COLO668 (cell line): Measurements from ENCODE around the gene STK40.

Experiments
- DNase-seq: peaks from one replicate; lab custom pipeline; 2025; ENCODE audit not compliant: unreplicated experiment; lab: John Stamatoyannopoulos, UW

The STK40 gene

DNA sequence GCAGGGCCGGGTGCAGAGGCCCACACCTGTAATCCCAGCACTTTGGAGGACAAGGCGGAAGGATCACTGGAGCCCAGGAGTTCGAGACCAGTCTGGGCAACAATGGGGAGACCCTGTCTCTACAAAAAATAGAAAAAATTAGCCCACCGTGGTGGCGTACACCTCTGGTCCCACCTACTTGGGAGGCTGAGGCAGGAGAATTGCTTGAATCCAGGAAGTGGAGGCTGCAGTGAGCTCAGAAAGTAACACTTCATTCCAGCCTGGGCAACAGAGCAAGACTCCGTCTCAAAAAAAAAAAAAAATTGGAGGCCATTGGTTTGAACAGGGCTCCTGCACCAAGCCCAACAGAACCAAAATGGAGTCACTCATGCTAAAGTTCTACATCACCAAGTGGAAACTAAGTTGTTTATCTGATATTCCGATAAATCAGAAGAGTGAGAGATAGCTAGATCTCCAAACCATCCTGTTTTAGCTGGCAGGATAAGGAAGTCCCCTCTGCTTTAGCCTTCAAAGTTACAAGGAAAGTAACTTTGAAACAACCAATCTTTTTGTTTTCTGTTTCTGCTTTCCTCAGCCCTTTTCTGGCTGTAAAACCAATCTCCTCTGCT is 12.8 kb upstream of the STK40 start:
- no peak for DNase-seq

DNA sequence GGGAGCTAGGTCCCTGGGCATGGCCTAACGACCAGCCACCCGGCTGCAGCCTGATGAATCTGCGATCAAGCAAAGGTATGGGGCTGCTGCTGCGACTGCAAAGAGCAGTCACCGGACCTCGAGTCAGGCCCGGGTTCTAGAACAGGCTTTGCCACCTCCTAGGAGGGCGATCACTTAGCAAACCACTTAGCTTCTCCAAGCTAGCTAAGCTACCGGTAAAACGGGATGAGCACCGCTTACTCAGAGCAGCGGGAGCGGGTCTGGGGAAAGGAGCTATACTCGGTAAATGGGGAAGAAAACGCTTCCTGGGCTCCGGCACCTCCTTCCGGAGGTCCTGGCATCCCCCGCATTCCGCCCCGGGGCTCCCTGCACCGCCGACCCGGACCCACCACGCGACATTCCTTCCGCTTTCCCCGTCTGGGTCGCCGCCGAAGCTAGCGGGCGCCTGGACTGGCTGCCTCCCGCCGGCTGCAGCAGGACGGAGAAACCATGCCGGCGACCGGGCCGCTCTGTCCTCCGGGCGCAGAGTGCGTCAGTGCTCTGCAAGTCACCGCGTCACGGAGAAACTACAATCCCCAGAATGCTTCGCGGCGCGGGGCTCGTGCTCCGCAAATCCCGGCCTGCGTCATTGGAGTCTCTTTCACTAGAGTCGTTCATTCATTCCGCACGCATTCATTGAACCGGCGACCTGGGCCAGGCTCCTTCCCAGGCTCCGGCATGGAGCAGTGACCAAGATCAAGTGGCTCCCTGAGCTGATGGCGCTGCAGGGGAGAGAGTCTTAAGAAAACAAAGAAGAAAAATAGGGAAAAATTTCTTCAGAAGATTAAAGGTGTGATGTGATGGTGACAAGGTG is 11.9 kb upstream of the STK40 start, which contains the start of gene LSM10:
TSS of gene LSM10 (minus strand) at position 531 of the 853 bp plus-strand sequence. CDS start 3,779 bp downstream, outside the sequence.
- peak; percentile 99 for DNase-seq

DNA sequence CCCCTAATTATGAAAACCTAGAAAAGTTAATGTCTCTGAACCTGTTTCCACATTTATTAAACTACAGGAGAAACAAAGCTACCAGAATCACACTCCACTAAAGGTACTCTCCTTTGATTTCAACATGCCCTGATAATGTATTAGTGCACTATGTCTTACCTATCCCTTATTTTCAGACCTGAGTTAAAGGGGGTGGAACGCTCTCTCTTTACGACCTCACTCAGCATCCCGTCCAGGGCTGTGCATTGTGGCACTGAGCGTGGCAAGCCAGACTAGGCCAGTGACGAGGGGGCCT is 11.3 kb upstream of the STK40 start:
- no peak for DNase-seq

DNA sequence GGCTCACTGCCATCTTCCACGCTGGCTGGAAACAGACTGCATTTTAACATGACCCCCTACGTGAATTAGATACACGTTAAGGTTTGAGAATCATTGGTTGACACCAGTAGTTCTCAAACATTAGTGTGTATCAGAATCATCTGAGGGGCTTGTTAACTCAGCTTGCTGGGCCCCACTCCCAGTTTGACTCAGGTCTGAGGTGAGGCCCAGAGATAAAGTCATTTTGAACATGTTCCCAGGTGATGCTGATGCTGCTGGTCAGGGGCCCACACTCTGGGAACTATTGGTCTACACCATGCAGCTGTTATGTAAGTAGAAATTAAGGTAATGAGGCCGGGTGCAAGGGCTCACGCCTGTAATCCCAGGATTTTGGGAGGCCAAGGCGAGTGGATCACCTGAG is 10.6 kb upstream of the STK40 start:
- no peak for DNase-seq

DNA sequence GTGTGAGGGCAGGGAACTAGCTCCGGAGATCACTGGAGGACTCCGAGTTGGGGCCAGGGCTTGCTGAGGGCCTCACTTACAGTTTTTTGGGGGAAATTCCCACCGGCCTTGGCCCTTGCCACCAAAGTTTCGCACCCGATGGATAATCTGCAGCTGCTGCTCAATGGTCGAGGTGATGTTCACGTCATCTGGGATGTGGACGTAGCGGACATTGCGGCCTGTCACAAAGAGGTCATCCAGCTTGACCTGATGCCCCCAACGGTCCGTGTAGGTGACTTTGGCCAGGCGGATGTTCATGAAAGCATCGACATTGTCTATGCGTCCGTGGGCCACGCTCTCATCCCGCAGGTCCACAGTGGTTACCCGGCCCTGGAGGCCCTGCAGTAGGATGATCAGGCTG is 8.0 kb upstream of the STK40 start:
- no peak for DNase-seq

DNA sequence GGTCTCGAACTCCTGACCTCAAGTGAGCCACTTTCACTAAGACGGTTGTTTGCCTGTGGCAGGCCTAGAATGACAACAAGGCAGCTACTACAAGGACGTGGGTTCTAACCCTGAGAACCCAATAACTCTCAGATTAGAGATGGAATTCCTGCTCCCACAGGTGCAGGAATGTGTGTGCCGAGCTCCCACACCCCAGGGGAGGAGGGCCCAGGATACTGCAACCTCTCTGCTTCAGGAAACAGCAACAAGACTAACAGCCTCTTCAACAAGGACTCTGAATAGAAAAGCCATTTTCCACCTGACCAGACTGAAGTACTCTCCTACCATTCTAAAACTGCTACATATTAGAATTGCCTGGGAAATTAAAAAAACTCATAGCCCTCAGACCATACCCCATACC is 7.1 kb upstream of the STK40 start:
- no peak for DNase-seq

DNA sequence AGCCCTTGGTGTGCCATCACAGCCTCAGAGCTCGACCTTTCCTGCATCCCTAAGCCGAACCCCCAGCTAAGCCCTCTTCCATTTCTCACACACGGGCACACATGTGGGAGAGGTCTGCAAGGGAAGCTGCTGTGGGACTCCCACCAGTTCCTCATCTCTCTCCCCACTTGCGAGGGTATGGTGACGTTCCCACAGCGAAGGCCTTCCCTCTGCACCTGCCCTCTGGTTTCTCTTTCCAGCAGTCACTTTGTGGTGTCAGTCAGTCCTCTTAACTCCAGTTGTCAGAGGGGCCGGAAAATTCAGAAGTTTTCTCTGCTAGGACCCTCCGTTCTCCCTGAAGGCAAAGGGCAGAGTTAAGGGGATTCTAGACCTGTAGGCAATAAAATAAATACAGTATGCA is 5.5 kb upstream of the STK40 start:
- DNase-seq = no peak

DNA sequence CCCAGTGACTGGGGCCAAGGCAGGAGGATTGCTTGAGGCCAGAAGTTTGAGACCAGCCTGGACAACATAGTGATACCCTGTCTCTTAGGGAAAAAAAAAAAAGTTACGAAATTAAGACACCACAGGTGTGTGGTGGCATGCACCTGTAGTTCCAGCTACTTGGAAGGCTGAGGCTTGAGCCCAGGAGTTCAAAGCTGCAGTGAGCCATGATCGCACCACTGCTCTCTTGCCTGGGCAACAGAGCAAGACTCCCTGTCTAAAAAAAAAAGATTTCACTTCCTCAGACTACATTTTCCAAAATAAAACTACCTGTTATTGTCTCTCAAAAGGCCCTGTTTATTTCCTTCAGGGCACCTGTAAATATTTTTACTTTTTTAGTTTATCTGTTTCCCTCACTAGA is 4.7 kb upstream of the STK40 start:
- DNase-seq = no peak

DNA sequence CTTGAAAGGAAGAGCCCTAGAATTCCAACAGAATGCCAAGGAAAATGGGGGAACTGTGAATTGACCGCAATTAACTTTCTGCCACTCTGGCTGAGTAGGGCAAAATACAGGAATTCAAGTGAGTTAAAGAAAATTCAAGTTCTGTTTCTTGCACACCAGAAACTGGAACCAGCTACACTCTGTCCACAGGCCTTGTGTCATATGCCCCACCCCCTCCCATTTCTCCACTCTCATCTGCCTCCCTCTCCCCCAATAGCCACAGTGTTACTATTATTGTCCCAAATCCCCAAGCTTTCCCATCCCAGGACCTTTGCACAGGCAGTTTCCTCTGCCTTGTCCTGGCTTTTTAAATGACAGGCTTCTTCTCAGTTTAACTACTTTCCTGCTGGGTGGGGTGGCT is 4.3 kb upstream of the STK40 start:
- no peak for DNase-seq

DNA sequence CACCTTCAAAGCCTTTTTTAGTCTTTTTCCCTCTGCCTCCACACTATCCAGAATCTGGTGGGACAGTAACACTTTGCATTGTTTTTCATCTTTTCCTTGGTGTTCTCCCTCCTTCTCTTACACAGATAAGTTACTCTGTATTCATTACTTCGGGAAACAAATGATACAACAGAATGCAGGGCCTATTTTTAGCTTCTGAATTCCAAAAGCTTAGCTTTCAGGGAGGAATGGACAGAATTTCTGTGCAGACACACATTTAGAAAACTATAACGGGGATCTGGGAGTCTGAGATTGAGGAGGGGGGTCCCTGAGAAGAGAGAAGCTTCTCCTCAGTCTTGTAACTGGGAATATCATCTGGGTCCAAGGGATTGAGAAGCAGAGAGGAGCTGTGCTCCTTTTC is 3.5 kb upstream of the STK40 start:
- no peak for DNase-seq

DNA sequence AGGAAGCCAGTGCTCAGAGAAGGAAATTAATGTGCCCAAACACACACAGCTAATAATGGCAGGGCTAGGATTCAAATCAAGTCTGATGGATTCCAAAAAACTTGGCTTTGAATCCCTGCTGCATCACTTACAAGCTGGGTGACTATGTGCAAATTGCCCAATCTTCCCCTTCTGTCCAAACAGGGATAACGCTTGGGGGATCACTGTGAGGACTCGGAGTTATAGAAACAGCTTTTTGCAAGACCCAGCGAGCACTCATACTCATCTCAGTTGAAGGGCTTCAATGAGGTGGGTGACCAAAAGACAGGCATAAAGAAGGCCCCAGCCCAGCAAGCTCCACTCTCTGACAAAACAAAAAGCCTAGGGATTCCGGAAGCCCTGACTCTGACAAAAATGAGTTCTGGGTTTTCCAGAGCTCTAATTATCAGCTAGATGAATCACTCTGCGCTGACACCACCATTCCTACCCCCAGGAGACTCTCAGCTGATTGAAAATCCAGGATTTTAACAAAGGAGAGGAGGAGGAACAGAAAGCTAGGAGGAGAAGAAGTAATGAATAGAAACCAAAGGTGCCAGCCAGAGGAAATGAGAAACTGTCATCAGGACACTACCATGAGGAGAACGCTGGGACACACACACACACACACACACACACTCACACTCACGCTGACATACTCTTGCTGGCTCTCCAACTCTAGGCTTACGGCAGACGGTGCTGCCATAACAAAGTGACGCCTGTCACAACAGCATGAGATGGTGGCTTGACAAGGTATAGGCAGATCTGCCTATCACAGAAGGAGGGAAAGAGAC is 1.6 kb upstream of the STK40 start:
- DNase-seq = no peak

DNA sequence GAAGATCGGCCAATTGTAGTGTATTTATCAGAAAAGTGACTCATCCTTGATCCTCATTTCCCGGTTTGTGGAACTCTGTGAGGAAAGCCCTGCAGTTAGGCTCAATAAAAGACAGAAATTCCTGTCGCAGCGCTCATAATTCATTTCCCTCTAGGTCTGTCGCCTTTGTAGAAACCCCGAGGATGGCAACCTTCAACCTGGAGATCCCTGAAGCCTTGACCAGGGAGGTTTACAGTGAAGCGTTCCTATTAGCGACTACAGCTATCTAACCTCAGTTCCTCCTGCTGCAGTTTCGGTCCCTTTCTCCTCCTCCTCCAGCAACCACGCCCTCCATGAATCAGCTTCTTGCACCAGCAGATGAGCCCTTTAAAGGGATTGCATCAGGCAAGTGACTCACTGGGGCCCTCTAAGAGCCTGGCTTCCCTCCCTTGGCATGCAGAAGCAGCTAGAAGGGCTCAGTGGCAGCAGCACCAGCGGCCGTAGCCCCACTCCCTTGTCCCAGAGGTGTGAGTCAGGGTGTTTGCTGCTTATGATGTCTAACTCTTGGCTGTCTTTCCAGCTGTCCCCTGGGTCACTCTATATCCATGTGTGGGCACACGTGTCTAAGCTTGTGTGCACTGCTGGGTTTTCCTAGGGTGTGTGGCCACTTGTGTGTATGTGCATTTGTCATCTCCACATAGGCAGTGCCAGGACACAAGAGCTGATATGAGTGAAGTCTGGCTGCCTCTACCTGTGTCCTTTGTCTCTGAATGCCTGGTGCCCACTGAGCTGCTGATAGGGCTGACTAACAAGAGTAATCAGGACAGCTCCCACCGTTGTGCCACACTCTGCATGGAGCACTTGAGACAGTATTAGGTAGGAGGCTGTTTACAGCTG is 779 bp upstream of the STK40 start:
- DNase-seq = peak; percentile 85

DNA sequence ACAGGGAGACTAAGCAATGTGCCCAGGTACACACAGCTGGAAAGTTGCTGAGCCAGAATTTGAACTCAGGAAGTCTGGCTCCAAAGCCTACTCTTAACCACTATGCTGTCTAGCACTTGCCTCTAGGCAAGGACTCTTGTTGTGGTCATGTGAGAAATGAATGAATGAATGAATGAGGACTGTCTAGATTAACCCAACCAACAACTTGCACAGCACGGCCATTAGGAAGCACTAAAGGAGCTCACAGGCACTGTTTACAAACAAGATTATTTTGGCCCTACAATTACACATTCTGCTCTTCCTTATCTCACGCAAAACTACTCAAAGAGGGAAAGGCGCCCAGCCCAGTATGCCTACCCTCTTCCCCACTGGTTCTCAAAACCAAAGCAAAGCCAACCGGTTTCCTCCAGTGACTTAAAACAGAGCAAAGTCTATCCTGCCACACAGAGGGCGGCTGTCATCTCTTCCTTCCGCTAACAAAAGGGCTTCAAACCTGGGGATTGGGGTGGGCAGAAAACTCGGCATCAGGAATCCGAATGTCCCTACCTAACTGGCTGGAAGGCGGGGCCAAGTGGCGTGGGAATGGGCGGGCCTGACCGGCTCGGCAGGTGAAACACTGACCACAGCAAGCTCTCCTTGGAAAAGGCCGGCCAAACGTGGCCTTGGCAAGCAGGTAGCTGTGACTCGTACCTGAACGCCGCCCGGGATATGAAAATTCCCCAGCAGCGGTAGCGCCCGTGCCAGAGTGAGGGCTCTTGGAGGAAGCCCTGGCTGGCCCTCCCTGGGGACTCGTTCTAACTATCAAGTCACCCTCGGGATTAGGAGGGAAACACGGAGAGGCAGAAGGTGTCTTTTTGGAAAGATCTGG is 948 bp downstream of the STK40 start:
- peak; percentile 94 for DNase-seq

DNA sequence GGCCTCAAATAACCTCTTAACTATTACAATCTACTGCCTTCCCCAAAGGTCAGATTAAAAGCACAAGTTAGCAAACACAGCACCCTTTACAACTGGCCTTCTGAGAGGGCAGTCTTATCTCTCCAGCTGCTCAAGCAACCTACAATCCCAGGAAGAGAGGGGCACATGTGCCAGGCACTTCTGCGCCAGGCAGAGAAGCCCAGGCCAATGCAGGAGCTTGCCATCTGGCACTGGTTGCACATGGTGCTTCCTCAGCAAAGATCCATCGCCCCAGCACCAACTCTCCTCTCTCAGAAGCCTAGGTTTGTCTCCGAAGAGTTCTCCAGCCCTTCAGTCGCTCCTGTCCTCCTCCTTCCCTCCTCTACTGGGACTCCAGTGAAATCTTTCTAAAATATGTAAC is 2.5 kb downstream of the STK40 start:
- DNase-seq = no peak

DNA sequence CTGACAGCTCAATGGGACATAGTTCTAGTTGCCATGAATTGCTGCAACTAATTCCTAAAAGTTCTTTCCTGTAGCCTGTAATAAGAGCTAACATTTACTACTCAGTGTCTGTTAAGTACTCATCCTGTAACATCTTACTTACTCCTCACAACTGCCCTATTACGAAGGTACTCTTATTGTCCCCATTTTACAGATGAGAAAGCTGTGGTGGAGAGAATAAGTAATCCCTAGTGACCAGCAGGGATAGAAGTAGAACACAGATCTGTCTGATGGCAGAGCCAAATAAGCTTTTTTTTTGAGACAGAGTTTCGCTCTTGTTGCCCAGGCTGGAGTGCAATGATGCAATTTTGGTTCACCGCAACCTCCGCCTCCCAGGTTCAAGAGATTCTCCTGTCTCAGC is 3.1 kb downstream of the STK40 start:
- no peak for DNase-seq

DNA sequence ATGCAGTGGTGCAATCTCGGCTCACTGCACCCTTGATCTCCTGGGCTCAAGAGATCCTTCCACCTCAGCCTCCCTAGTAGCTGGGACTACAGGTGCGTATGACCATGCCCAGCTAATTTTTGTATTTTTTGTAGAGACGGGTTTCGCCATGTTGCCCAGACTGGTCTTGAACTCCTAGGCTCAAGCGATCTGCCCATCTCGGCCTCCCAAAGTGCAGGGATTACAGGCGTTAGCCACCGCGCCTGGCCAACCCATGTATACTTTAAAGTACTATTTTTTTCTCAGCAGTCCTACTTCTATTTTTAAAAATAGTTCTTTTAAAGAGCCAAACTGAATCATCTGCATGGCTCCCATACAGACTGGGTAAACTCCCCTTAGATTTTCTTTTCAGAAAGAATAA is 3.5 kb downstream of the STK40 start:
- no peak for DNase-seq

DNA sequence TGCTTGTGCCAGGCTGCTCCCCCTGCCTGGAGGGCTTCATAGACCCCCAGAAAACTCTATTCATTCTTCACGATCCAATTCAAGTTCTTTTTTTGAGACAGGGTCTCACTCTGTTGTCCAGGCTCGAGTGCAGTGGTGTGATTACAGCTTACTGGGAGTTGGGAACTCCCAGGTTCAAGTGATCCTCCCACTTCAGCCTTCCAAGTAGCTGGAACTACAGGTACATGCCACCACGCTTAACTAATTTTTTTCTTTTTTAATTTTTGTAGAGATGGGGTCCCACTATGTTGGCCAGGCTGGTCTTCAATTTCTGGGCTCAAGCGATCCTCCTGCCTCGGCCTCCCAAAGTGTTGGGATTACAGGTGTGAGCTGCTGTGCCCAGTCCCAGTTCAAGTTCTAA is 4.3 kb downstream of the STK40 start:
- DNase-seq = no peak

DNA sequence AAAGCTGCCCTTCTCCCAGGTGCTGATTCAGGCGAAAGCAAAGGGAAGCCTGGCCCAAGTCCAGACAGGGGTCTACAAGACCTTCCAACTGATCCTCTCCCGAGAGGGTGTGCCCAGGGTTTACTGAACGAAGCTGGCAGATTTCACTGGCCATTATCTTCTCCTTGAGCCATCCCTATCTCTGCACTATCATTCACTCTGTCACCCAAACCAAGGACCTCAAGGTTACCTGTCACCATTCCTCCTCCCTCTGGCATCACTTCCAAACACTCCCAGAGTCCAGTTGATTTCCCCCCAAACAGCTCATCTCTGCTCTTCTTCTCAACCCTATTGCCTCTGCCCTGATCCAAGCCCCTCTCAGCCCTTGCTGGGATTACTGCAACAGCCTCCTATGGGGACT is 4.9 kb downstream of the STK40 start:
- no peak for DNase-seq

DNA sequence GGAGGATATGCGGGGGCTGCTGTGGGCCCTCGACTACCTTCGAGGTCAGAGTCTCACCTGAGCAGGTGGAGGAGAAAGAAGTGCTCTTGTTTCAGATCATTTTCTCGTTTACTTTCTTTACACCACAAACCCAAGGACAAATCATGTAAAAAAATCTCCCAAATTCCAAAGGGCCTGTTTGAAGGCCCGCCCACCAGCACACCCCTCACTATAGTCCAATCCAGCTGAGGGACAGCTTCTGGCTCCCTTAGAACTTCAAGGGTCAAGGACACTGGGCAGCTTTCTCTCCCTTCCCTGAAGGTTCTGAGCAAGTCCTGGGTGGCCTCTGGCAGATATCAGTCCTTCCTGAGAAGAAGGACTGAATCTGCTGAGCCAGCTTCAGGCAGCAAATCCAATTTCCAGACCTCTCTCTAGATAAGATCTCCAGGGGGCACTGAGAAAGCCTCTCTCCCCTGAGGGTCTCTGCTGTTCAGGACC is 5.5 kb downstream of the STK40 start:
- no peak for DNase-seq
